ENCODE results near the gene ZNF235.
"Not testable (repeated sequence)": the region's sequence is repeated elsewhere in the genome, so short reads cannot be mapped to it uniquely, and the experiment has no call there.

The ZNF235 gene

DNA sequence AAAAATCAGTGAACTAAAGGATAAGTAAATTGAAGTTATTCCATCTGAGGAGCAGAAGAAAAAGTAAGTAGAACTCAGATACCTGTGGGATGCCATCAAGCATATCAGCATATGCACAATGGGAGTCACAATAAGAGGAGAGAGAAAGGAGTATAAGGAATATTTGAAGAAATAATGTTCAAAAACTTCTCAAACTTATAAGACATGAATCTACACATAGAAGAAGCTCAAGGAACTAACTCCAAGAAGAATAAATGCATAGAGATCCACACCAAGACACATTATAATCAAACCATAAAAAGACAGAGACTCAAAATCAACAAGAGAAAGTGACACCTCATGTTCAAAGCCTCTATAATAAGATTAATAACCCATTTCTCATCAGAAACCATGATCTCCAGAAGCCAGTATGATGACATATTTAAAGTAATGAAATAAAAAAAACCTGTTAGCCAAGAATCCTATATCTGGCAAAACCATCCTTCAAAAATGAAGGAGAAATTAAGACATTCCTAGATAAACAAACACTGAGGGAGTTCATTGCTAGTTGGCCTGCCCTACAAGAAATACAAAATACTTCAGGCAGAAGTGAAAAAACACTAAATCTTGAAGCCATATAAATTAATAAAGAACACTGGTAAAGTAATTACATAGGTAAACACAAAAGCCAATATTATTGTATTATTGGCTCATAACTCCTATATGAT, 49.0 kb downstream of the ZNF235 start:
- DNase-seq, result no peak

DNA sequence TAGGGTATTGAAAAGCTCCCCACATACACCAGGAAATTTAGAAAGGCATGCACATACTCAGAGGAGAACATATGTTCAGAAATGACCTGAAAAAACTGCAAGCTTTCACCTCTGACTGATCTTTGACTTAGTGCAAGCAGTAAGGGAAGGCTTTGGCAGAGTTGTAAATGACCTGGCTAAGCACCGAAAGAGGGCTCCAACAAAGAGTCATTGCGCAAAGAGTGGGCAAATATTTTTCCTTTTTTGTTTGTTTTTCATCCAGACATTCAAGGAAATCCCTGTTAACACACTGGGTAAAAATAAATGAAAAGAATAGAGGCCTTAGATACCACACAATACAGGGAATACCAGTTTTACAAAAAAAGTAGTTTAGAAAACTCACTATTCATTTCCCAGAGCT, 50.3 kb downstream of the ZNF235 start:
- DNase-seq, result no peak

DNA sequence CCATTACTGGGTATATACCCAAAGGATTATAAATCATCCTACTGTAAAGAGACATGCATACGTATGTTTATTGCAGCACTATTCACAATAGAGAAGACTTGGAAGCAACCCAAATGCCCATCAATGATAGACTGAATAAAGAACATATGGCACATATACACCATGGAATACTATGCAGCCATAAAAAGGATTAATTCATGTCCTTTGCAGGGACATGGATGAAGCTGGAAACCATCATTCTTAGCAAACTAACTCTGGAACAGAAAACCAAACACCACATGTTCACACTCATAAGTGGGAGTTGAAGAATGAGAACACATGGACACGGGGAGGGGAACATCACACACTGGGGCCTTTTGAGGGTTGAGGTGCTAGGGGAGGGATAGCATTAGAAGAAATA, 51.4 kb downstream of the ZNF235 start:
- not testable (repeated sequence) for DNase-seq

DNA sequence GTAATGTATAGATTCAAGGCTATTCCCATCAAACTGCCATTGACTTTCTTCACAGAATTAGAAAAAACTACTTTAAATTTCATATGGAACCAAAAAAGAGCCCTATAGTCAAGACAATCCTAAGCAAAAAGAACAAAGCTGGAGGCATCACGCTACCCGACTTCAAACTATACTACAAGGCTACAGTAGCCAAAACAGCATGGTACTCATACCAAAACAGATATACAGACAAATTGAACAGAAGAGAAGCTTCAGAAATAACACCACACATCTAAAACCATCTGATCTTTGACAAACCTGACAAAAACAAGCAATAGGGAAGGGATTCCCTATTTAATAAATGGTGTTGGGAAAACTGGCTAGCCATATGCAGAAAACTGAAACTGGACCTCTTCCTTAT, 52.5 kb downstream of the ZNF235 start:
- not testable (repeated sequence) for DNase-seq

DNA sequence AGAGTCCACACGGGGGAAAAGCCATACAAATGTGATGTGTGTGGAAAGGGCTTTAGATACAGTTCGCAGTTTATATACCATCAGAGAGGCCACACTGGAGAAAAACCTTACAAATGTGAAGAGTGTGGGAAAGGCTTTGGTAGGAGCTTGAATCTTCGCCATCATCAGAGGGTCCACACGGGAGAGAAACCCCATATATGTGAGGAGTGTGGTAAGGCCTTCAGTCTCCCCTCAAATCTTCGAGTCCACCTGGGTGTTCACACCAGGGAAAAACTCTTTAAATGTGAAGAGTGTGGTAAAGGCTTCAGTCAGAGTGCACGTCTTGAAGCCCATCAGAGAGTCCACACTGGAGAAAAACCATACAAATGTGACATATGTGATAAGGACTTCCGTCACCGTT, 68.4 kb downstream of the ZNF235 start:
- no peak for DNase-seq

All from NCI-H446 treated with DMSO at 0.1 percent for 48 hours (cell line).